Thoracic aorta (tissue), 2 donors: ENCODE results near the gene PCDH9. TPM values are rescaled to one million over a fixed set of nuclear protein-coding genes. Genes with fewer than 3 reads are reported as not detected.

Experiments used
- ATAC-seq: fragments of 150-250 bp; one replicate; pipeline ENCODE4 v1.8.0; 2017; ENCODE audit warnings: low read depth; ENCODE audit not compliant: insufficient number of reproducible peaks, low FRiP score
- DNase-seq: peaks from one replicate; pipeline ENCODE4 v3.0.0-alpha.2; 2020; ENCODE audit warnings: low spot score
- H3K27ac ChIP-seq, 2 donors: fragments of 200-600 bp; sonication (generic); 1 replicate in 1 of 2; 2 replicates in 1 of 2; pipeline ENCODE4 v1.5.1; 2016; ENCODE audit warnings: mild to moderate bottlenecking in 2 of 2, moderate library complexity in 2 of 2
- H3K27me3 ChIP-seq: fragments of 200-600 bp; sonication (generic); replicated peaks from 2 replicates; pipeline ENCODE4 v1.6.0; 2016; ENCODE audit warnings: mild to moderate bottlenecking; ENCODE audit not compliant: insufficient read depth
- H3K36me3 ChIP-seq: fragments of 200-600 bp; sonication (generic); one replicate; pipeline ENCODE4 v1.5.1; 2016
- H3K4me1 ChIP-seq, 2 donors: fragments of 200-600 bp; sonication (generic); 1 replicate in 1 of 2; 2 replicates in 1 of 2; pipeline versions ENCODE4 v1.5.1 to v1.6.0; 2016; ENCODE audit warnings: low read depth in 2 of 2, mild to moderate bottlenecking in 1 of 2; ENCODE audit not compliant: control insufficient read depth in 1 of 2
- H3K4me3 ChIP-seq: fragments of 200-600 bp; sonication (generic); 2 replicates; pipeline ENCODE4 v1.5.1; 2016; ENCODE audit warnings: mild to moderate bottlenecking
- H3K9me3 ChIP-seq: fragments of 200-600 bp; sonication (generic); 2 replicates; pipeline ENCODE4 v1.5.1; 2016
- CTCF ChIP-seq: fragments of 200-600 bp; sonication (generic); IDR thresholded peaks from one replicate; pipeline ENCODE4 v1.5.1; 2019; ENCODE audit warnings: antibody characterized with exemption
- total RNA-seq, 2 donors: library from RNA; depleted of rRNA; stranded (reverse); fragments of >200 nt; gene quantifications; one replicate each; pipeline versions ENCODE4 v1.1.0 to v1.2.3, GENCODE V29; 2016

PCDH9 gene
- total RNA-seq, 2 donors from 2014 or later: 12.3 to 15.3 TPM

GRCh38 chr13:66443926-66444325 is 786.2 kb downstream of the PCDH9 start:
- Histone ChIP-seq H3K36me3 (no peaks in the 10 kb centered on the region), H3K4me3 (no peak overlapping the region), H3K4me1 (no peaks in the 10 kb centered on the region), H3K9me3 (no peaks in the 10 kb centered on the region), H3K27me3 (no peaks in the 10 kb centered on the region), H3K27ac (no peak overlapping the region)
- ATAC-seq (no peak), DNase-seq (no peak)
- no peak for TF ChIP-seq CTCF

GRCh38 chr13:66440938-66441337 is 789.2 kb downstream of the PCDH9 start:
- no peaks in the 10 kb centered on the region for H3K27me3 ChIP-seq
- no peaks in the 10 kb centered on the region for H3K36me3 ChIP-seq
- H3K4me3 ChIP-seq: no peak overlapping the region
- DNase-seq (no peak), ATAC-seq (no peak)
- no peak overlapping the region for H3K27ac ChIP-seq
- H3K9me3 ChIP-seq: no peaks in the 10 kb centered on the region
- H3K4me1 ChIP-seq: no peaks in the 10 kb centered on the region
- no peak for TF ChIP-seq CTCF

GRCh38 chr13:66430728-66431127 is 799.4 kb downstream of the PCDH9 start:
- ATAC-seq (no peak), DNase-seq (no peak)
- no peaks in the 10 kb centered on the region for H3K36me3 ChIP-seq
- no peak overlapping the region for H3K27ac ChIP-seq
- H3K4me1 ChIP-seq: no peaks in the 10 kb centered on the region
- H3K9me3 ChIP-seq: no peaks in the 10 kb centered on the region
- no peaks in the 10 kb centered on the region for H3K27me3 ChIP-seq
- no peak for TF ChIP-seq CTCF
- H3K4me3 ChIP-seq: no peak overlapping the region

GRCh38 chr13:66430269-66430668 is 799.9 kb downstream of the PCDH9 start:
- no peak for DNase-seq

GRCh38 chr13:66429156-66429555 is 801.0 kb downstream of the PCDH9 start:
- no peaks in the 10 kb centered on the region for H3K27me3 ChIP-seq
- H3K9me3 ChIP-seq: no peaks in the 10 kb centered on the region
- H3K4me3 ChIP-seq: no peak overlapping the region
- DNase-seq: no peak
- no peak for ATAC-seq
- no peaks in the 10 kb centered on the region for H3K4me1 ChIP-seq
- TF ChIP-seq CTCF: no peak
- H3K36me3 ChIP-seq: no peaks in the 10 kb centered on the region
- no peak overlapping the region for H3K27ac ChIP-seq

More at GRCh38 chr13:66430269-66430668, 799.9 kb downstream of the PCDH9 start:
- Histone ChIP-seq H3K9me3 (no peaks in the 10 kb centered on the region), H3K4me1 (no peaks in the 10 kb centered on the region), H3K4me3 (no peak overlapping the region), H3K27me3 (no peaks in the 10 kb centered on the region), H3K27ac (no peak overlapping the region), H3K36me3 (no peaks in the 10 kb centered on the region)
- ATAC-seq: no peak
- TF ChIP-seq CTCF: no peak
